Fibroblast of skin of abdomen (primary cell): Measurements from ENCODE around the gene GPR45. TPM values are rescaled to one million over a fixed set of nuclear protein-coding genes. Genes with fewer than 3 reads are reported as not detected.
"Not testable (repeated sequence)": the region's sequence is repeated elsewhere in the genome, so short reads cannot be mapped to it uniquely, and the experiment has no call there.

ENCODE experiments used
- DNase-seq: peaks from one replicate; pipeline ENCODE4 v3.0.0-alpha.2; 2013
- polyA plus RNA-seq, 2 experiments: library from polyadenylated mRNA; unstranded; fragments of 120-200 nt; gene quantifications; one replicate each; pipeline ENCODE4 v1.2.1, GENCODE V29; 2013; ENCODE audit not compliant: insufficient read length in 2 of 2

Gene GPR45
- not detected for polyA plus RNA-seq (2013, experiment 1 of 2; ENCODE audit: insufficient read length)
- not detected for polyA plus RNA-seq (2013, experiment 2 of 2; ENCODE audit: insufficient read length)

- no peak for DNase-seq
Observed at GRCh38 chr2:105241443-105241842, at the start of gene GPR45. TSS of gene GPR45 (plus strand) at chr2:105241743. CDS start at chr2:105241859, 116 bp downstream.

GRCh38 chr2:105194022-105194675 is 47.4 kb upstream of the GPR45 start:
- no peak for DNase-seq

- DNase-seq: no peak
Observed at GRCh38 chr2:105196651-105197050, 44.9 kb upstream of the GPR45 start.

GRCh38 chr2:105215586-105216192 is 25.9 kb upstream of the GPR45 start:
- DNase-seq: no peak

- DNase-seq: no peak
Observed at GRCh38 chr2:105220604-105221003, 20.9 kb upstream of the GPR45 start.

GRCh38 chr2:105224444-105224843 is 17.1 kb upstream of the GPR45 start:
- DNase-seq: no peak

- no peak for DNase-seq
Observed at GRCh38 chr2:105231232-105231619, 10.3 kb upstream of the GPR45 start.

GRCh38 chr2:105235388-105236059 is 6.0 kb upstream of the GPR45 start:
- peak; percentile 79 for DNase-seq

GRCh38 chr2:105236060-105236424 is 5.5 kb upstream of the GPR45 start:
- DNase-seq: no peak

GRCh38 chr2:105237045-105237765 is 4.3 kb upstream of the GPR45 start:
- DNase-seq: no peak

- no peak for DNase-seq
Observed at GRCh38 chr2:105238664-105239240, 2.8 kb upstream of the GPR45 start.

GRCh38 chr2:105239924-105240323 is 1.6 kb upstream of the GPR45 start:
- peak; percentile 95 for DNase-seq

GRCh38 chr2:105242286-105242993 is 897 bp downstream of the GPR45 start:
- no peak for DNase-seq

- DNase-seq: no peak
Observed at GRCh38 chr2:105243961-105244360, 2.4 kb downstream of the GPR45 start.

- DNase-seq: no peak
Observed at GRCh38 chr2:105244451-105244850, 2.9 kb downstream of the GPR45 start.

GRCh38 chr2:105248316-105249070 is 7.0 kb downstream of the GPR45 start:
- peak; percentile 59 for DNase-seq

- no peak for DNase-seq
Observed at GRCh38 chr2:105249181-105249580, 7.6 kb downstream of the GPR45 start.

- no peak for DNase-seq
Observed at GRCh38 chr2:105249891-105250290, 8.3 kb downstream of the GPR45 start.

- not testable (repeated sequence) for DNase-seq
Observed at GRCh38 chr2:105251016-105251648, 9.6 kb downstream of the GPR45 start.

- DNase-seq: peak; percentile 83
Observed at GRCh38 chr2:105252271-105252670, 10.7 kb downstream of the GPR45 start.
